Lower leg skin (tissue), 4 donors: ENCODE measurements around the gene ZNF451. TPM values are rescaled to one million over a fixed set of nuclear protein-coding genes. Genes with fewer than 3 reads are reported as not detected.
"Not testable (repeated sequence)": the region's sequence is repeated elsewhere in the genome, so short reads cannot be mapped to it uniquely, and the experiment has no call there.

Experiments used
- DNase-seq, 2 donors: peaks; one replicate each; pipeline ENCODE4 v3.0.0-alpha.2; 2019; ENCODE audit warnings: low spot score in 2 of 2
- H3K4me3 ChIP-seq: fragments of 200-600 bp; sonication (generic); 2 replicates; pipeline ENCODE4 v1.5.1; 2017; ENCODE audit warnings: mild to moderate bottlenecking, low read depth; ENCODE audit not compliant: poor library complexity, severe bottlenecking
- CTCF ChIP-seq, 3 donors: fragments of 450-650 bp; IDR thresholded peaks; one replicate each; pipeline ENCODE4 v1.5.1; 2016; ENCODE audit warnings: antibody characterized with exemption in 3 of 3, mild to moderate bottlenecking in 3 of 3, moderate library complexity in 2 of 3
- POLR2A ChIP-seq, 2 donors: fragments of 450-650 bp; IDR thresholded peaks; one replicate each; pipeline ENCODE4 v1.6.1; 2016 to 2017; ENCODE audit warnings: antibody characterized with exemption in 2 of 2, mild to moderate bottlenecking in 1 of 2, moderate library complexity in 1 of 2
- WGBS, 2 donors: methylation state at CpG; one replicate each; pipeline ENCODE4 v1.1.5; 2018; 5-methylcytosine and 5-hydroxymethylcytosine counted together
- intact Hi-C: fragments of 100-400 bp; cut with DNase I; formaldehyde crosslinking; loops from one replicate; pipeline ENCODE4 v1.15.0; 2023; ENCODE audit warnings: low total_unique reads
- total RNA-seq, 4 donors: library from RNA; depleted of rRNA; stranded (reverse); fragments of >200 nt; gene quantifications; one replicate each; pipeline ENCODE4 v1.1.0, GENCODE V29; 2016

ZNF451 gene
- 10 to 100 TPM; 36.8 to 68.9 (median 49.7) TPM for total RNA-seq

- H3K4me3 ChIP-seq: peak within 1 kb of the TSS; percentile 20
- DNase-seq: peak; percentile 97 to 100
- no peak for TF ChIP-seq CTCF (IDR thresholded peaks at IDR 0.05)
- TF ChIP-seq POLR2A (IDR thresholded peaks at IDR 0.05): peak in 1 of 2 donors; percentile 32
- intact Hi-C loops: no loop called here
- 0 to 1% methylated on average over 30 to 45 of the region's 58 CpGs for WGBS, 2 donors
Observed at GRCh38 chr6:57089687-57090457, at the start of gene ZNF451. ZNF451 (plus strand) TSS chr6:57090188; CDS start chr6:57090254, 66 bp downstream.

GRCh38 chr6:57044061-57044460 lies 45.9 kb upstream of the ZNF451 start:
- not testable (repeated sequence) for DNase-seq, H3K4me3 ChIP-seq
- 77 to 83% methylated on average over 1 of the region's 1 CpG for WGBS, 2 donors
- intact Hi-C loops: loop anchor here (10.0 kb wide), 1 partner anchor 71 kb away; no protein-coding TSS in a partner anchor

- 94 to 96% methylated on average over 2 of the region's 2 CpGs for WGBS, 2 donors
- DNase-seq: no peak
- intact Hi-C loops: loop anchor here (10.0 kb wide), 1 partner anchor 70 kb away; no protein-coding TSS in a partner anchor
- no peak for TF ChIP-seq POLR2A (IDR thresholded peaks at IDR 0.05)
- TF ChIP-seq CTCF (IDR thresholded peaks at IDR 0.05): no peak
- H3K4me3 ChIP-seq: no peak overlapping the region
Observed at GRCh38 chr6:57044568-57044967, 45.4 kb upstream of the ZNF451 start.

- intact Hi-C loops: loop anchor here (10.0 kb wide), 1 partner anchor 68 kb away; no protein-coding TSS in a partner anchor
- peak; percentile 86 to 97 for DNase-seq
- WGBS, 2 donors: 0% methylated on average over 37 to 39 of the region's 78 CpGs
- peak within 1 kb of the TSS; percentile 34 for H3K4me3 ChIP-seq
Observed at GRCh38 chr6:57046332-57047256, 43.4 kb upstream of the ZNF451 start, which contains the start of gene KIAA1586. KIAA1586 (plus strand) TSS chr6:57046693; CDS start chr6:57046756, 63 bp downstream.

GRCh38 chr6:57047257-57047585 lies 42.8 kb upstream of the ZNF451 start:
- DNase-seq, H3K4me3 ChIP-seq: not testable (repeated sequence)
- intact Hi-C loops: loop anchor here (10.0 kb wide), 1 partner anchor 68 kb away; no protein-coding TSS in a partner anchor
- no CpG with 5 or more reads among the region's 5 CpGs for WGBS, 2 donors

GRCh38 chr6:57047859-57048258 lies 42.1 kb upstream of the ZNF451 start:
- not testable (repeated sequence) for DNase-seq, H3K4me3 ChIP-seq
- WGBS, 2 donors: 87 to 94% methylated on average over 6 of the region's 6 CpGs
- intact Hi-C loops: loop anchor here (10.0 kb wide), 1 partner anchor 67 kb away; no protein-coding TSS in a partner anchor

GRCh38 chr6:57048577-57048976 lies 41.4 kb upstream of the ZNF451 start:
- 79 to 84% methylated on average over 5 of the region's 5 CpGs for WGBS, 2 donors
- DNase-seq: no peak
- H3K4me3 ChIP-seq: no peak overlapping the region
- intact Hi-C loops: loop anchor here (10.0 kb wide), 1 partner anchor 66 kb away; no protein-coding TSS in a partner anchor
- TF ChIP-seq POLR2A (IDR thresholded peaks at IDR 0.05): no peak
- no peak for TF ChIP-seq CTCF (IDR thresholded peaks at IDR 0.05)
